Measurements from ENCODE around the gene LRMDA.

DNA sequence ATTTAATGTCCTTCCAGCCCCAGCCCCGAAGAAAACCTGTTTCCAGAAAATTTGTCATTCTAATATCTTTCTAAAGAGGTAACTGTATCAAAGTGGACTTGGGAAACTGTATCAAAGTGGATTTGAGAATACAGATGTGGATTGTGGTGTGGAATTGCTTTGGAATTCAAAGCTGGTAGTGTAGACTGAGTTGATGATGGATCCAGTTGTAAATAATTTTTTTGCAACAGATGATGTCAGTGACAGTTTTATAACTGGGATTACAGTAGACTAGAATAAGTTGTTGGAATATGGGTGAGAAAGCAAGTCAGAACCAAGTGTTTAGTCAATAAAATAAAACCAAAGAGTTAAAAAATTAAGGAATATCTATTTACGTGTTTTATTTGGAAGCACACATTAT is 202.1 kb downstream of the LRMDA start:
- TF ChIP-seq, protein P1, sequence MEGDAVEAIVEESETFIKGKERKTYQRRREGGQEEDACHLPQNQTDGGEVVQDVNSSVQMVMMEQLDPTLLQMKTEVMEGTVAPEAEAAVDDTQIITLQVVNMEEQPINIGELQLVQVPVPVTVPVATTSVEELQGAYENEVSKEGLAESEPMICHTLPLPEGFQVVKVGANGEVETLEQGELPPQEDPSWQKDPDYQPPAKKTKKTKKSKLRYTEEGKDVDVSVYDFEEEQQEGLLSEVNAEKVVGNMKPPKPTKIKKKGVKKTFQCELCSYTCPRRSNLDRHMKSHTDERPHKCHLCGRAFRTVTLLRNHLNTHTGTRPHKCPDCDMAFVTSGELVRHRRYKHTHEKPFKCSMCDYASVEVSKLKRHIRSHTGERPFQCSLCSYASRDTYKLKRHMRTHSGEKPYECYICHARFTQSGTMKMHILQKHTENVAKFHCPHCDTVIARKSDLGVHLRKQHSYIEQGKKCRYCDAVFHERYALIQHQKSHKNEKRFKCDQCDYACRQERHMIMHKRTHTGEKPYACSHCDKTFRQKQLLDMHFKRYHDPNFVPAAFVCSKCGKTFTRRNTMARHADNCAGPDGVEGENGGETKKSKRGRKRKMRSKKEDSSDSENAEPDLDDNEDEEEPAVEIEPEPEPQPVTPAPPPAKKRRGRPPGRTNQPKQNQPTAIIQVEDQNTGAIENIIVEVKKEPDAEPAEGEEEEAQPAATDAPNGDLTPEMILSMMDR (IDR thresholded peaks at IDR 0.05): no peak
- no peak for TF ChIP-seq EP300 (IDR thresholded peaks at IDR 0.05)
- no peak for TF ChIP-seq POLR2A (IDR thresholded peaks at IDR 0.05)
